ENCODE measurements around the gene LRRC74B.
"Not testable (repeated sequence)": the region's sequence is repeated elsewhere in the genome, so short reads cannot be mapped to it uniquely, and the experiment has no call there.

DNA sequence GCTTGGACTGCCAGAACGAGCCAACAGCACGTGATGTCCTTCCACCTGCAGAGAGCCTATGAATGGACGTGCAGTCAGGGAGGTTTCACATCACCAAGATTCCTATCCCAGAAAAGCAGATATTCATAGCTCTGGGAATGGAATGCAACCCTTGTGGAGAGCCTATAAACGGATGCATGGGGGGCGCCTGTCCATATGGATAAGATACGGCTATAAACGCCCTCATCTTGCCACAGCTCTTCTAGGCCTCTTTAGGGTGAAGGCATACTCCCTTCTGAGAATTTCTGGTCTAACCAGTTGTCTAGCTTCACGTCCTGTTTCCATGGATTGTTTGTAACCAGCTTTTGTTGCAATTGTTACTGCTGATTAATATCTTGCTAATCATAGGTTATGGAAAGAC, 26.1 kb downstream of the LRRC74B start:
- TF ChIP-seq, protein P1, sequence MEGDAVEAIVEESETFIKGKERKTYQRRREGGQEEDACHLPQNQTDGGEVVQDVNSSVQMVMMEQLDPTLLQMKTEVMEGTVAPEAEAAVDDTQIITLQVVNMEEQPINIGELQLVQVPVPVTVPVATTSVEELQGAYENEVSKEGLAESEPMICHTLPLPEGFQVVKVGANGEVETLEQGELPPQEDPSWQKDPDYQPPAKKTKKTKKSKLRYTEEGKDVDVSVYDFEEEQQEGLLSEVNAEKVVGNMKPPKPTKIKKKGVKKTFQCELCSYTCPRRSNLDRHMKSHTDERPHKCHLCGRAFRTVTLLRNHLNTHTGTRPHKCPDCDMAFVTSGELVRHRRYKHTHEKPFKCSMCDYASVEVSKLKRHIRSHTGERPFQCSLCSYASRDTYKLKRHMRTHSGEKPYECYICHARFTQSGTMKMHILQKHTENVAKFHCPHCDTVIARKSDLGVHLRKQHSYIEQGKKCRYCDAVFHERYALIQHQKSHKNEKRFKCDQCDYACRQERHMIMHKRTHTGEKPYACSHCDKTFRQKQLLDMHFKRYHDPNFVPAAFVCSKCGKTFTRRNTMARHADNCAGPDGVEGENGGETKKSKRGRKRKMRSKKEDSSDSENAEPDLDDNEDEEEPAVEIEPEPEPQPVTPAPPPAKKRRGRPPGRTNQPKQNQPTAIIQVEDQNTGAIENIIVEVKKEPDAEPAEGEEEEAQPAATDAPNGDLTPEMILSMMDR (IDR thresholded peaks at IDR 0.05): not testable (repeated sequence)
- not testable (repeated sequence) for TF ChIP-seq ZC3H11A (IDR thresholded peaks at IDR 0.05); EP300 (IDR thresholded peaks at IDR 0.05); JUN (IDR thresholded peaks at IDR 0.05); POLR2A (IDR thresholded peaks at IDR 0.05; ENCODE audit: low read length); JUNB (IDR thresholded peaks at IDR 0.05)
